IMR-90 (cell line): ENCODE data around the gene GMEB2. TPM values are rescaled to one million over a fixed set of nuclear protein-coding genes. Genes with fewer than 3 reads are reported as not detected.

ENCODE experiments used
- ATAC-seq: fragments of 200-7000 bp; cut with Tn5 transposase; 2 replicates; pipeline ENCODE4 v1.9.1; 2020; ENCODE audit warnings: low read depth, mild to moderate bottlenecking, moderate library complexity
- BruUV-seq: library from RNA; stranded (reverse); fragments of 400-500 nt; replicated peaks from 2 replicates; lab custom pipeline; 2021; lab: Mats Ljungman, UMichigan
- CTCF ChIA-PET: fragments of 300-600 bp; formaldehyde crosslinking; extraction: SDS; loops from one replicate; lab custom pipeline; 2021; ENCODE audit warnings: antibody characterized with exemption; lab: Yijun Ruan, JAX
- POLR2A ChIA-PET: fragments of 300-600 bp; sonication (Branson Sonifier 250); formaldehyde crosslinking; loops from one replicate; lab custom pipeline; 2022; ENCODE audit warnings: antibody characterized with exemption; ENCODE audit not compliant: unreplicated experiment; lab: Charles Lee
- DNase-seq: peaks from one replicate; pipeline ENCODE4 v3.0.0; 2013
- H2AFZ ChIP-seq: replicated peaks from 2 replicates; pipeline ENCODE3; 2013; ENCODE audit warnings: low read length, mild to moderate bottlenecking; ENCODE audit not compliant: poor library complexity
- H2AK5ac ChIP-seq: 2 replicates; pipeline ENCODE4 v1.6.1; 2013; ENCODE audit warnings: low read depth, low read length, inconsistent platforms
- H2AK9ac ChIP-seq: replicated peaks from 2 replicates; pipeline ENCODE3; 2013; ENCODE audit warnings: mild to moderate bottlenecking, low read depth, low read length, moderate library complexity; ENCODE audit not compliant: poor library complexity
- H2BK120ac ChIP-seq: 2 replicates; pipeline ENCODE4 v1.6.1; 2013; ENCODE audit warnings: low read depth, low read length, inconsistent platforms
- H2BK15ac ChIP-seq: 3 replicates; pipeline ENCODE4 v1.6.1; 2013; ENCODE audit warnings: low read depth, low read length, inconsistent platforms
- H2BK20ac ChIP-seq: 2 replicates; pipeline ENCODE4 v1.6.1; 2013; ENCODE audit warnings: low read depth, mild to moderate bottlenecking, inconsistent platforms, low read length, moderate library complexity
- H2BK5ac ChIP-seq: 2 replicates; pipeline ENCODE4 v1.6.1; 2013; ENCODE audit warnings: mild to moderate bottlenecking, low read depth, low read length, inconsistent platforms; ENCODE audit not compliant: poor library complexity, severe bottlenecking
- H3K14ac ChIP-seq: replicated peaks from 2 replicates; pipeline ENCODE4 v1.6.1; 2013; ENCODE audit warnings: low read depth, low read length, inconsistent platforms
- H3K18ac ChIP-seq: 2 replicates; pipeline ENCODE4 v1.6.1; 2013; ENCODE audit warnings: low read depth, low read length, control low read depth
- H3K23ac ChIP-seq: 2 replicates; pipeline ENCODE4 v1.6.1; 2013; ENCODE audit warnings: low read depth, low read length, inconsistent platforms
- H3K27ac ChIP-seq: 2 replicates; pipeline ENCODE4 v1.5.1; 2013; ENCODE audit warnings: mild to moderate bottlenecking, control low read depth, low read length; ENCODE audit not compliant: insufficient read depth
- H3K27me3 ChIP-seq: 2 replicates; pipeline ENCODE4 v1.6.1; 2013; ENCODE audit warnings: low read length; ENCODE audit not compliant: control insufficient read depth, insufficient read depth
- H3K36me3 ChIP-seq: 2 replicates; pipeline ENCODE4 v1.6.1; 2013; ENCODE audit warnings: low read length, mixed read lengths; ENCODE audit not compliant: control insufficient read depth, insufficient read depth
- H3K4ac ChIP-seq: 2 replicates; pipeline ENCODE4 v1.6.1; 2013; ENCODE audit warnings: low read depth, low read length, inconsistent platforms
- H3K4me1 ChIP-seq: 2 replicates; pipeline ENCODE4 v1.6.1; 2013; ENCODE audit warnings: low read length, mixed read lengths; ENCODE audit not compliant: control insufficient read depth, insufficient read depth
- H3K4me2 ChIP-seq: 2 replicates; pipeline ENCODE4 v1.6.1; 2013; ENCODE audit warnings: low read depth, mild to moderate bottlenecking, control low read depth, low read length, moderate library complexity
- H3K4me3 ChIP-seq: 2 replicates; pipeline ENCODE4 v1.5.1; 2013; ENCODE audit warnings: low read depth, mild to moderate bottlenecking, control low read depth, low read length, moderate library complexity; ENCODE audit not compliant: insufficient read depth
- H3K56ac ChIP-seq: 2 replicates; pipeline ENCODE4 v1.6.1; 2013; ENCODE audit warnings: low read length, inconsistent platforms; ENCODE audit not compliant: insufficient read depth; ENCODE audit errors: extremely low read depth
- H3K79me1 ChIP-seq, 2 experiments: 2 replicates each; pipeline ENCODE4 v1.6.1; 2013; ENCODE audit warnings: low read length in 2 of 2, inconsistent platforms in 1 of 2, low read depth in 1 of 2
- H3K9ac ChIP-seq: 2 replicates; pipeline ENCODE4 v1.6.1; 2013; ENCODE audit warnings: low read depth, low read length, control low read depth
- H3K9me1 ChIP-seq: 2 replicates; pipeline ENCODE4 v1.6.1; 2013; ENCODE audit warnings: low read length, inconsistent platforms; ENCODE audit not compliant: insufficient read depth
- H3K9me3 ChIP-seq: 2 replicates; pipeline ENCODE4 v1.6.1; 2013; ENCODE audit warnings: low read length; ENCODE audit not compliant: control insufficient read depth, insufficient read depth
- H4K20me1 ChIP-seq: 2 replicates; pipeline ENCODE4 v1.6.1; 2013; ENCODE audit warnings: low read length, inconsistent platforms; ENCODE audit not compliant: insufficient read depth
- H4K5ac ChIP-seq: 2 replicates; pipeline ENCODE4 v1.6.1; 2013; ENCODE audit warnings: mild to moderate bottlenecking, low read depth, low read length, control low read depth
- H4K8ac ChIP-seq, 2 experiments: 2 replicates each; pipeline ENCODE4 v1.6.1; 2013; ENCODE audit warnings: low read depth in 2 of 2, low read length in 2 of 2, control low read depth in 1 of 2, inconsistent platforms in 1 of 2
- H4K91ac ChIP-seq: 2 replicates; pipeline ENCODE4 v1.6.1; 2013; ENCODE audit warnings: low read depth, low read length, inconsistent platforms; ENCODE audit not compliant: insufficient read depth
- MXI1 ChIP-seq: IDR thresholded peaks from 2 replicates; pipeline ENCODE4 v1.6.1; 2012; ENCODE audit warnings: low read depth, mild to moderate bottlenecking, low read length, moderate library complexity, borderline replicate concordance
- WGBS, 2 experiments: methylation state at CpG; one replicate each; pipeline versions ENCODE4 v1.1.5 to v1.1.7; 2013; ENCODE audit warnings: missing lambda C conversion rate in 2 of 2; ENCODE audit not compliant: insufficient read length in 1 of 2; ENCODE audit errors: extremely low coverage in 2 of 2; 5-methylcytosine and 5-hydroxymethylcytosine counted together
- dilution Hi-C: fragments of 300-500 bp; cut with HindIII; formaldehyde crosslinking; loops from one replicate; pipeline ENCODE4 v1.14.3; 2018; ENCODE audit warnings: low sequenced_read_pairs; ENCODE audit not compliant: unreplicated experiment
- in situ Hi-C: fragments of 300-500 bp; cut with MboI; formaldehyde crosslinking; loops from 3 replicates; pipeline ENCODE4 v1.14.3; 2019; ENCODE audit warnings: low sequenced_read_pairs, inconsistent platforms, mixed read lengths
- intact Hi-C: fragments of 100-400 bp; cut with micrococcal nuclease; formaldehyde crosslinking; loops from 2 replicates; pipeline ENCODE4 v1.10.0; 2022
- polyA plus RNA-seq, 3 experiments: library from polyadenylated mRNA; depleted of rRNA; stranded (reverse); fragments of >200 nt; gene quantifications; 2 replicates each; pipeline ENCODE4 v1.2.3, GENCODE V29; 2012; ENCODE audit warnings: low replicate concordance in 1 of 3
- total RNA-seq: library from RNA; depleted of rRNA; stranded (reverse); fragments of >200 nt; gene quantifications from 2 replicates; pipeline ENCODE4 v1.2.3, GENCODE V29; 2012

Gene GMEB2
- total and polyA plus RNA-seq, 2 of the 4 experiments (the other 2 are of a cell fraction): 5.0 to 10.0 TPM

DNA sequence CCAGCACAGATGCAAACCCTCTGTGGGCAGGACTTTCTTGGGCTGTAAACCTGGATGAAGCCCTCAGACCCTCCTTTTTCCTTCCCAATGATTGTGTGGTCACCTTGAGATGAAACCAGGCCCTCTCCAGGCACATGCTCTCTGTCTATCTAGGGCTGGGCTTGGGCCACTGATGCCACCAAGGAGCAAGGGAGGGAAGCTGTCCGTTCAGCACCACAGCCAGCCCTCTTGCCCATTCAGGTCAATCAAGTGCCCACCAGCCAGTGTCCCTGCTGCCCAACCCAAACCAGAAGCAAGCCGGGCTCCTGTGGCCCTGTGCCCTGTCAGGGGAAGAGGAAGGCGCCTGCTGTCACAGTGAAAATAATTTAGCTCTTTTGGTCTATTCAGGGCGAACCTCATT, 18.3 kb upstream of the GMEB2 start:
- Histone ChIP-seq H4K5ac (no peak overlapping the region), H2BK5ac (no peak overlapping the region), H2BK20ac (no peak overlapping the region), H2AK9ac (no peak overlapping the region), H2BK120ac (no peak overlapping the region), H3K9me1 (no peaks in the 10 kb centered on the region; the same call in 1 of the 2 replicates), H4K20me1 (peaks cover 3% of the 10 kb centered on the region), H3K18ac (no peak overlapping the region), H3K56ac (no peak overlapping the region), H3K9me3 (no peaks in the 10 kb centered on the region), H3K4me3 (no peak overlapping the region), H3K27ac (no peak overlapping the region), H3K23ac (no peak overlapping the region), H2BK15ac (no peak overlapping the region), H3K4me1 (no peaks in the 10 kb centered on the region), H3K36me3 (no peaks in the 10 kb centered on the region), H3K14ac (no peak overlapping the region), H3K79me1 (no peaks in the 10 kb centered on the region; a peak in 1 of 4 replicates), H3K9ac (no peak overlapping the region), H3K4me2 (no peak overlapping the region), H3K4ac (no peak overlapping the region), H4K8ac (no peak overlapping the region), H3K27me3 (no peaks in the 10 kb centered on the region), H2AK5ac (no peak overlapping the region), H2AFZ (no peak overlapping the region), H4K91ac (no peak overlapping the region)
- POLR2A ChIA-PET: no interaction called here
- intact Hi-C loops: no loop called here
- WGBS, 2 experiments: 100% methylated on average over 3 of the region's 4 CpGs; no CpG with 5 or more reads in 1 of the 2 experiments
- DNase-seq (no peak), ATAC-seq (no peak)
- CTCF ChIA-PET: no interaction called here
- BruUV-seq: no TSS peak
- TF ChIP-seq MXI1: no peak
- dilution Hi-C loops: no loop called here
- in situ Hi-C loops: no loop called here
